Stimulated activated CD4-positive, alpha-beta T cell treated with anti-CD3 and anti-CD28 coated beads, Interleukin-15, amount 100 ng/mL, for 1 hour (primary cell): ENCODE results near the gene NBPF8.
"Not testable (repeated sequence)": the region's sequence is repeated elsewhere in the genome, so short reads cannot be mapped to it uniquely, and the experiment has no call there.

Source experiments
- DNase-seq, 2 donors: peaks; one replicate each; pipeline ENCODE4 v3.0.0-alpha.2; 2020; ENCODE audit warnings: low read depth in 1 of 2, low spot score in 1 of 2

Gene NBPF8, protein sequence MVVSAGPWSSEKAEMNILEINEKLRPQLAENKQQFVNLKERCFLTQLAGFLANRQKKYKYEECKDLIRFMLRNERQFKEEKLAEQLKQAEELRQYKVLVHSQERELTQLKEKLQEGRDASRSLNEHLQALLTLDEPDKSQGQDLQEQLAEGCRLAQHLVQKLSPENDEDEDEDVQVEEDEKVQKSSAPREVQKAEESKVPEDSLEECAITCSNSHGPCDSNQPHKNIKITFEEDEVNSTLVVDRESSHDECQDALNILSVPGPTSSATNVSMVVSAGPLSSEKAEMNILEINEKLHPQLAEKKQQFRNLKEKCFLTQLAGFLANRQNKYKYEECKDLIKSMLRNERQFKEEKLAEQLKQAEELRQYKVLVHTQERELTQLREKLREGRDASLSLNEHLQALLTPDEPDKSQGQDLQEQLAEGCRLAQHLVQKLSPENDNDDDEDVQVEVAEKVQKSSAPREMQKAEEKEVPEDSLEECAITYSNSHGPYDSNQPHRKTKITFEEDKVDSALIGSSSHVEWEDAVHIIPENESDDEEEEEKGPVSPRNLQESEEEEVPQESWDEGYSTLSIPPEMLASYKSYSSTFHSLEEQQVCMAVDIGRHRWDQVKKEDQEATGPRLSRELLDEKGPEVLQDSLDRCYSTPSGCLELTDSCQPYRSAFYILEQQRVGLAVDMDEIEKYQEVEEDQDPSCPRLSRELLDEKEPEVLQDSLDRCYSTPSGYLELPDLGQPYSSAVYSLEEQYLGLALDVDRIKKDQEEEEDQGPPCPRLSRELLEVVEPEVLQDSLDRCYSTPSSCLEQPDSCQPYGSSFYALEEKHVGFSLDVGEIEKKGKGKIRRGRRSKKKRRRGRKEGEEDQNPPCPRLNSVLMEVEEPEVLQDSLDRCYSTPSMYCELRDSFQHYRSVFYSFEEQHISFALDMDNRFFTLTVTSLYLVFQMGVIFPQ

DNA sequence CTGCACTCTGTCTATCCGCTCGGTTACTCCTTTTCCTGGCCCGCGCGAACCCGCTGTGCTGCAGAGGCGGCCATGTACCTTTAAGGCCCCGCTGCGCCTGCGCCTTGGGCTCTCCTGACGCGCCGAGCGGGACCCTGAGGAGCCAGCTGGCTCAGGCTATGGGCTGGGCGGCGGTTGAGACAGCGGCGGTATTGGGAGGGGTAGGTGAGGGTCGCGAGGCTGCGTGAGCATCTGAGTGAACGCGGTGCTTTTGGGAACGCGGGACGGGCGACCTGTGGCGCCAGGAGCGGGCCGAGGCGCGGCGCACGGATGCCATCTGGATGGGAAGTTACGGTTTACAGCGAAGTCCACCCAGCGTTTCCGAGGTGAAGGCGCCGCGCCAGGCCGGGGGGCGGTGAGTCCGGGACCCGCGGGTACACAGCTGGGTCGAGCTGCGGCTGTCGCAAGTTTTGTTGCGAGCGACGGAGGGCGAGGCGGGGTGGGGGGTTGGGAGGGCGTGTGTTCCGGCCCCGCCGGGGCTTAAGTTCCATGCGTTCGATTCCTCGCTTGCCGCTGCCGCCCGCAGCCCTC, at the start of gene NBPF8:
NBPF8 (plus strand) TSS at position 125 of the 570 bp plus-strand sequence. CDS start 21,488 bp downstream, outside the sequence.
- DNase-seq = peak; percentile 44 to 56

DNA sequence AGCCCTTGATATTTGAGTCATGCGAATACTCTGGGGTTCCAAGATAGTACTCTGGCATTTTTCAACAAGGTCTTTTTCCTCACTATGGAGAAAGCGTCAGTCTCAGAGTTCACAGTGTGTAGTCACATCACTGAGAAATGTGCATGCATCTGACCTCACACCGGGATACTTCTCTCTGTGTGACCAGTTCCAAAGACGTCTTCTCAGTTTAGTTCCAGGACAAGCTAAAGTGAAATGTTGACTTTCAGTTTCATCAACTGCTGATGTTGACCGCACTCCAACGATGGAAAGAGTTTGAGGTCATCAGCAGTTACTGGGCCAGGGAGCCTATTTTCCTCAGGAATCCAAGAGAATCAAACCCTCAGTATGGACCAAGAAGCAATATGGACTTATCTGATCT, 47.1 kb upstream of the NBPF8 start:
- DNase-seq = not testable (repeated sequence)

DNA sequence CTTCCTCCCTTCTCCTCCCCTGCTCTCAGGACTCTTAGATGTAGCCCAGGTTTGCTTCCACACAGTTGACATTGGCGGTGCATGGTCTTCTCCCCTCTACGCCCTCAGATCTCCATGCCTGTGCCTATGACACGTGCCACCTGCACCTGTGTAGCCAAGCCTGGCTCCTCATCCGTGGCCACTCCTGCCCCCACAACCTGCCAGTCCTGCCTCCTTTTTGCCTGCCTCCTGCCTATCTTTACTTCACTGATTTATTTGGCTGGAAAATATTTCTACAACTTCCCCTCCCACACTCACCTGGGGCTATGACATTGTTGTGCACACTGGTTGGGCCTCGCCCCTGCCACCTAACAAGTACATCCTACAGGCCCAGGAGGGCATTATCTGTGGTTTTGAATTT, 28.2 kb upstream of the NBPF8 start:
- DNase-seq = not testable (repeated sequence)

DNA sequence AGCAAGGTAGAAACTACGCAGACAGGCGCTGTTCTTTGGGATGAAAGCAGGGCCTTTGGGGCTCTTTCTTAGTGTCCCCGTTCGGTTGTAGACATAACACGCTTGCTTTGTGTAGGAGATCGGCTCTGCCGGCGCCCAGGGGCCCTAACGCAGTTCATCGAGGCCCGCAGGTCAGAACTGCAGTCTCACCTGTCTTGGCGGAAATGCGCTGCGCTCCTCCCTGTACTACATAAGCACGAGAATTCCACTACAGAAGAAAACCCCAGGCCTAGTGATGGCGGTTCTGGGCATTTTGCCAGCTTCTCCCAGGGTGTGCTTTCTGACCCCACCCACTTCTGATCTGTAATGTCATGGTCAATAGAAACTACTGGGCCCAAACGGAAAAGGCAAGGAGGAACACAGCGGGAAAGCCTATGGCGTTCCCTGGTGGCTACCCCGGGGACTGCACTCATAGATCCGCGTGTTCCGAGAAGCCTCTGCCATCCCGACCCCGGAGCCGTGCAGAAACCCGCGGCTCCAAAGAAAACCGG, 26.2 kb upstream of the NBPF8 start:
- DNase-seq = not testable (repeated sequence)

DNA sequence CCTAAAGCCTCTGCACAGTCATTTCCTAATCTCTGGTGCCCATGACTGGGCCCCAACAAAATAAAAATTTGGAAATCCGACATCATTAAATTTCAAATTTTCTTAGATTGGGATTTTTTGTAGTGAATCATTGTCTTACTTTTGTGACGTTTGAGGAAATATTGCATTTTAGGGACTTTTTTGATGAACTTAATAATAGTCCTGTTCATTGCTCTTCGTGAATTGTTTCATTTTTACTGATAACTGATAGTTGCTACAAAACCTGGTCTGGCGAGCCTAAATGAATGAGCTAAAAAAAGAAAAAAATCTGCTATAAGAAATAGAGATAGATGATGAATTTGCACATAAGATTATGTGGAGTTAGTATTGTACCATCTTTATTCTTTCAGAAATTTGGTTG, 23.5 kb upstream of the NBPF8 start:
- not testable (repeated sequence) for DNase-seq

DNA sequence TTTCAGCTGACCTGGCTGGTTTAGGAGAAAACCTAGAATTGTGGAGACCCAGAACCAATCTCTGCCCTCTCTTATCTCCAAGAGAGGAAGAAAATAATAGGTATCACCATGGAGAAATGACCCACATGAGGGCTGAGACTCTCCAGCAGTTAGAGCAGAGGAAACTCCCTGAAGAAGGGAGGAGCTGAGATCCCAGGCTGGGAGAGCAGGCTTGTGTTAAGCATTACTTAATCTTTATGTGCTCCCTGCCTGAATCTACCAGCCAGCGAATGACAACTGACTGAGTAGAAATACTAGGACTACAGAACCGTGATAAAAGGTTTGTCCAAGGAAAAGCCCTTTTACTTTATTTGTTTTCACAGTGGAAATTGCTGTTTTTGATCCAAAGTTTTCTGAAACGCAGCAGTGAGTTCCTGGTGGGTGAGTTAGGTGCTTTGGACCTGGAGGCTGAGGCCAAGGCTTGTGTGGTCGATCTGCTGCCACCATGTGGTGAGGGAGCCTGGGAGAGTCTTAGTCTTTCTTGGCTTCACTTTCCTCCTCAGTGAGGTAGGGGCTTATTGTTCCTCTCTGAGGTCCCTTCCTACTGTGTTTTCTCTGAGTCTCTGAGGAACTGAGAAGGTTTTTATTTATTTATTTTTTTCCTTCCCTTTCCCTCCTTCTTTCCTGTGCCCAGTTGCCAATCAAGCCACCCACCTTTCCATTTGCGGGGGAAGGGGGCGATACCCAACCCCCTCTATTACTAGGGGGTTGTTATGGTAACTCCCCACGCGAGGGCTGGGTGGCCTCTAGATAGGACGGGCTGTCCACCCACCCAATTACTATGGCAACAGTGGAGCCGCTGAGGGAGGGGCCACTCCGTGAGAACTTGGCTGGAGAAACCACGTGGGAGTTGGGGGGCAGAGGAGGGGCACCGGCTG, 21.3 kb upstream of the NBPF8 start:
- not testable (repeated sequence) for DNase-seq

DNA sequence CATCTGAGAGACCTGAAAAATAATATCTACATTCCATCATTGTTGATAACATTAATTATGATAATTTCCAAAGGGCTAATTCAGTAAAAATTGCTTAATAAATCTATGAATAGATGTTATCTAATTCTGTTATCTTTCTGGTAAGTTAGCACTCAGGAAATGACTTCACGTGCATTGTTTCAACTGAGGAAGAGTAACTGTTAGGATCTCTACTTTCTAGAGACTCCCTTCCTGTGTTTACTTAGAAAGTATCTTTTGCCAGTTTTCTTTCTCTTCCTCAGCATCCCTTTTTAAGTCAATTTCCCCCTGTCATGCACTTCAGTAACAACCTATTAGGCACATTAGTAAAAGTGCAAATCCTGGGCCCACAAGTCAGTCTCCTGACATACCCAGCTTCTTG, 9.5 kb upstream of the NBPF8 start:
- not testable (repeated sequence) for DNase-seq

DNA sequence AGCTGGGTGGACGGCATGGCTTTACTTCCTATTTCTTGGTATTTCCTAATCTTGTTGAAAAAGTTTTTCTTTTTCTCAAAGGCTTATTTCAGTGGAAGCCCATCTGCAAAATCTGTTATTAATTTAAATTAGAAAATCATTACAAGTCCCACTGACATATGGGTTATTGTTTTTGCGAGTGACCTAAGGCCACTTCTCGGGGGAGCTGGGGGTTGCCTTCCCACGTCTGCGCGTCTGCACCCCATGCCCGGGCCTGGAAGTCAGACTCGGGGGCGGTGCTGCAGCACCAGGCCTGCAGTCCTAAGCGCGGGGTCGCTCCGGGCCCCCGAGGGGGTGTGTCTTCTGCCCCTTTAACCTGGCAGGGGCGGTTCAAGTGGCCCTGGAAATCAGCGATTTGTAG, 384 bp upstream of the NBPF8 start:
- DNase-seq = not testable (repeated sequence)

DNA sequence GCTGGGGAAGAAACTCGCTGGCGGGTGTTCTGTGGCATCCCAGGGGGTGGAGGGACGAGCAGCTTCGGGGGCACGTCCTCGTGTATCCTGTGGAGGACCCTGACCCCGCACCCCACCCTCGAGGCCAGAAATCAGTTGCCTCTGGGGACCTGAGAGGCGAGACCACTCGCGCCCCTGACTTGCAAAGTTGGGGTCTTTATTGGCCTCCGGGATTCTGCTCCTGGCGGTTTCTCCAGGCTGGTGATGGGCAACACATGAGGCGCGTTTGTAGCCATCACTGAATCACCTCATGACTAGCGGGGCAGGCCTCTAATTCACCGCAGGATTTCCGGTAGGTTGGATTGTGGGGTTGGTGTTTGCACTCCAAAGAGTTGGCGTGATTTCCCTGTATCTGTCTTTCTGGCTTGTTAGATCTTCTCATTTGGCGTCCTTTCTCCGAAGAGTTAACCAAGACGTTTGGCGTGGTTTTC, 692 bp downstream of the NBPF8 start:
- DNase-seq = peak in 1 of 2 donors; percentile 2

DNA sequence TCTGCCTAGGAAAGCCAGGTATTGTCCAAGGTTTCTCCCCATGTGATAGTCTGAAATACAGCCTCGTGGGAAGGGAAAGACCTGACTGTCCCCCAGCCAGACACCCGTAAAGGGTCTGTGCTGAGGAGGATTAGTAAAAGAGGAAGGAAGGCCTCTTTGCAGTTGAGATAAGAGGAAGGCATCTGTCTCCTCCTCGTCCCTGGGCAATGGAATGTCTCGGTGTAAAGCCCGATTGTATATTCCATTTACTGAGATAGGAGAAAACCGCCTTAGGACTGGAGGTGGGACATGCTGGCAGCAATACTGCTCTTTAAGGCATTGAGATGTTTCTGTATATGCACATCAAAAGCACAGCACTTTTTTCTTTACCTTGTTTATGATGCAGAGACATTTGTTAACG, 10.2 kb downstream of the NBPF8 start:
- not testable (repeated sequence) for DNase-seq

DNA sequence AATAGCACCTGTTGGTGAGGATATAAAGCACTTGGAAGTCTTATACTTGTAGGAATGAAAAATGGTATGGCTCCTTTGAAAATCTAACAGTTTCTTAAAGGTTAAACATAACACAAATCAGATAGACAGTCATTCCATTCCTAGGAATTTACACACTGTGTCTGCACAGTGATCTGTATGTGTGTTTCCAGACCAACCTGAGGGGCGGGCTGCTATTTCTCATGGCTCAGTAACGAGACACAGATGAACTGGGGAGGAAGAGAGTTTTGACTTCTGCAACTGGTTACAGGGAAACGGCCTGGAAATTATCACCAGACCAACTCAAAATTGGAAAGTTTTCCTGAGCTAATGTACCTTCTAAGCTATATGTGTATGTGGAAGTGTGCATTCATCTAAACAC, 16.8 kb downstream of the NBPF8 start:
- DNase-seq = not testable (repeated sequence)

DNA sequence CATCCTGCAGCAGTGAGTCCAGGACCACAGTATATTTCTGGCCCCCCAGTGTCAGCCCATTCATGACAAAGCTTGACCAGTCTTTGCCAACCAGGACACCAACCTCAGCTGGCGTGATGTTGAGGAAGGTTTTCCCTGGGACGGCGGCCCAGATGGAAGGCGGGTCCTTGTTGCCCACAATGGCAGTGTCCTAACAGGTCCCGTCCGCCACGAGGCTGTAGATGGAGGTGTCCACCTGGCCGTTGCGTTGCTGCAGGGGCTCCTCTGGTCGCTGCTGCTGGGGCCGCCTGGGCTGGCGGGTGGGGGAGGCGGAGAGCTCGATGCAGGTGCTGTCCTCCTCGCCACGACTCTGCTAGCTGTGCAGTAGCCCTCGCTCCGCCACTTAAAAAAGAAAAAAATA, 19.0 kb downstream of the NBPF8 start:
- not testable (repeated sequence) for DNase-seq

DNA sequence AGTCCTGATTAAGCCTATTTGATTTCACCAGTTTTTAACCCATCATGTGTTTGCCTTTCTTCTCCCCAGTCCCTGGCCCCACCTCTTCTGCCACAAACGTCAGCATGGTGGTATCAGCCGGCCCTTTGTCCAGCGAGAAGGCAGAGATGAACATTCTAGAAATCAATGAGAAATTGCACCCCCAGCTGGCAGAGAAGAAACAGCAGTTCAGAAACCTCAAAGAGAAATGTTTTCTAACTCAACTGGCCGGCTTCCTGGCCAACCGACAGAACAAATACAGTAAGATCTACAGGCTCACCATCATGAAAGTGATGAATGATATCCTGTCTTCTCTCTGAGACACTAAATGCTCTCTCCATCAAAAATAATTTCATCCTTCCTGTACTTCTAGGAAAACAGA, 34.3 kb downstream of the NBPF8 start:
- DNase-seq = not testable (repeated sequence)
